Midbrain (tissue), 1 donor: ENCODE results near the gene MFSD8.
"Not testable (repeated sequence)": the region's sequence is repeated elsewhere in the genome, so short reads cannot be mapped to it uniquely, and the experiment has no call there.

Experiments used
- DNase-seq: peaks from one replicate; lab custom pipeline; 2025; lab: John Stamatoyannopoulos, UW

Gene MFSD8

GRCh38 chr4:127936974-127937373 lies 28.0 kb downstream of the MFSD8 start:
- DNase-seq: no peak

- DNase-seq: not testable (repeated sequence)
Observed at GRCh38 chr4:127931836-127932235, 33.1 kb downstream of the MFSD8 start.

- no peak for DNase-seq
Observed at GRCh38 chr4:127930175-127930574, 34.8 kb downstream of the MFSD8 start.

GRCh38 chr4:127925720-127926119 lies 39.3 kb downstream of the MFSD8 start:
- DNase-seq: not testable (repeated sequence)

GRCh38 chr4:127922226-127922625 lies 42.7 kb downstream of the MFSD8 start:
- no peak for DNase-seq

- DNase-seq: no peak
Observed at GRCh38 chr4:127920521-127920920, 44.5 kb downstream of the MFSD8 start.

- no peak for DNase-seq
Observed at GRCh38 chr4:127917151-127917550, 47.8 kb downstream of the MFSD8 start.

- DNase-seq: no peak
Observed at GRCh38 chr4:127916512-127916911, 48.5 kb downstream of the MFSD8 start.

GRCh38 chr4:127905029-127905428 lies 59.9 kb downstream of the MFSD8 start:
- DNase-seq: no peak

GRCh38 chr4:127899682-127900081 lies 65.3 kb downstream of the MFSD8 start:
- DNase-seq: not testable (repeated sequence)

- no peak for DNase-seq
Observed at GRCh38 chr4:127896528-127896927, 68.4 kb downstream of the MFSD8 start.

GRCh38 chr4:127896069-127896468 lies 68.9 kb downstream of the MFSD8 start:
- DNase-seq: no peak

- no peak for DNase-seq
Observed at GRCh38 chr4:127889903-127890302, 75.1 kb downstream of the MFSD8 start.

GRCh38 chr4:127888559-127888958 lies 76.4 kb downstream of the MFSD8 start:
- no peak for DNase-seq

GRCh38 chr4:127881563-127881864 lies 83.5 kb downstream of the MFSD8 start:
- DNase-seq: no peak

GRCh38 chr4:127880763-127881562 lies 84.0 kb downstream of the MFSD8 start, which contains the start of gene PLK4:
PLK4 (plus strand) TSS chr4:127880893; CDS start chr4:127881135, 242 bp downstream.
- DNase-seq: peak; percentile 96

GRCh38 chr4:127875791-127876190 lies 89.2 kb downstream of the MFSD8 start:
- no peak for DNase-seq

GRCh38 chr4:127870688-127871087 lies 94.3 kb downstream of the MFSD8 start:
- no peak for DNase-seq

GRCh38 chr4:127870281-127870680 lies 94.7 kb downstream of the MFSD8 start:
- DNase-seq: no peak

- no peak for DNase-seq
Observed at GRCh38 chr4:127868196-127868595, 96.8 kb downstream of the MFSD8 start.
